HepG2 (cell line): ENCODE data around the gene BDH2. TPM values are rescaled to one million over a fixed set of nuclear protein-coding genes. Genes with fewer than 3 reads are reported as not detected.
A peak's percentile ranks its signal among the peaks of the same experiment; 100 is the strongest.

Source experiments
- CREM ChIP-seq, 2 experiments: sonication (generic) in 1 of 2; formaldehyde crosslinking in 1 of 2; IDR thresholded peaks; 2 replicates each; pipeline versions ENCODE4 v1.4.0 to v1.6.1; 2016 to 2020; ENCODE audit warnings: antibody characterized with exemption in 1 of 2, mild to moderate bottlenecking in 1 of 2, missing genetic modification reagents in 1 of 2
- DR1 ChIP-seq: sonication (generic); formaldehyde crosslinking; IDR thresholded peaks from 2 replicates; pipeline ENCODE4 v1.8.0; 2021; ENCODE audit warnings: mild to moderate bottlenecking, missing genetic modification reagents, inconsistent platforms
- FOSL1 ChIP-seq: sonication (generic); formaldehyde crosslinking; IDR thresholded peaks from 2 replicates; pipeline ENCODE4 v1.9.0; 2021; ENCODE audit warnings: missing genetic modification reagents, borderline replicate concordance
- GZF1 ChIP-seq: sonication (generic); formaldehyde crosslinking; IDR thresholded peaks from 2 replicates; pipeline ENCODE4 v1.5.1; 2020; ENCODE audit warnings: mild to moderate bottlenecking, missing genetic modification reagents
- HOXD1 ChIP-seq: sonication (generic); formaldehyde crosslinking; IDR thresholded peaks from 2 replicates; pipeline ENCODE4 v1.5.0; 2020; ENCODE audit warnings: missing genetic modification reagents
- IKZF4 ChIP-seq: sonication (generic); formaldehyde crosslinking; IDR thresholded peaks from 2 replicates; pipeline ENCODE4 v1.5.1; 2020; ENCODE audit warnings: borderline replicate concordance, mild to moderate bottlenecking, low read depth, missing genetic modification reagents; ENCODE audit errors: not compliant biosample characterization
- JUNB ChIP-seq: sonication (generic); formaldehyde crosslinking; IDR thresholded peaks from 2 replicates; pipeline ENCODE4 v1.8.0; 2022; ENCODE audit warnings: missing genetic modification reagents, mild to moderate bottlenecking, borderline replicate concordance
- MIER2 ChIP-seq: IDR thresholded peaks from 2 replicates; pipeline ENCODE4 v1.6.1; 2016; ENCODE audit warnings: missing biosample characterization, missing genetic modification reagents
- NFYB ChIP-seq: sonication (generic); formaldehyde crosslinking; IDR thresholded peaks from 2 replicates; pipeline ENCODE4 v1.4.0; 2020; ENCODE audit warnings: missing genetic modification reagents
- XBP1 ChIP-seq: sonication (generic); formaldehyde crosslinking; IDR thresholded peaks from 2 replicates; pipeline ENCODE4 v1.5.0; 2020; ENCODE audit warnings: missing genetic modification reagents
- ZBED4 ChIP-seq: sonication (generic); formaldehyde crosslinking; IDR thresholded peaks from 2 replicates; pipeline ENCODE4 v1.4.0; 2020; ENCODE audit warnings: missing genetic modification reagents, borderline replicate concordance
- ZNF12 ChIP-seq: sonication (generic); formaldehyde crosslinking; IDR thresholded peaks from 2 replicates; pipeline ENCODE4 v1.5.0; 2020; ENCODE audit warnings: missing genetic modification reagents
- ZNF460 ChIP-seq: sonication (generic); formaldehyde crosslinking; IDR thresholded peaks from 2 replicates; pipeline ENCODE4 v1.5.1; 2020; ENCODE audit warnings: missing genetic modification reagents, mild to moderate bottlenecking, borderline replicate concordance
- ZNF687 ChIP-seq: sonication (generic); formaldehyde crosslinking; IDR thresholded peaks from 2 replicates; pipeline ENCODE4 v1.5.1; 2020; ENCODE audit warnings: mild to moderate bottlenecking, missing genetic modification reagents, moderate library complexity
- ZNF703 ChIP-seq: sonication (generic); formaldehyde crosslinking; IDR thresholded peaks from 2 replicates; pipeline ENCODE4 v1.5.1; 2020; ENCODE audit warnings: missing genetic modification reagents, mild to moderate bottlenecking, moderate library complexity, borderline replicate concordance
- ZNF720 ChIP-seq: sonication (generic); formaldehyde crosslinking; IDR thresholded peaks from 2 replicates; pipeline ENCODE4 v1.4.0; 2020; ENCODE audit warnings: missing genetic modification reagents
- ZNF850 ChIP-seq: sonication (generic); formaldehyde crosslinking; conservative IDR thresholded peaks from 2 replicates; pipeline ENCODE4 v1.9.0; 2021; ENCODE audit warnings: mild to moderate bottlenecking, missing genetic modification reagents
- ZSCAN22 ChIP-seq: sonication (generic); formaldehyde crosslinking; IDR thresholded peaks from 2 replicates; pipeline ENCODE4 v1.4.0; 2020; ENCODE audit warnings: mild to moderate bottlenecking, missing genetic modification reagents
- polyA plus RNA-seq, 8 experiments: library from polyadenylated mRNA; depleted of rRNA in 3 of 8; stranded (reverse) in 7 of 8; unstranded in 1 of 8; fragments of >200 nt; fragmentation: Illumina TruSeq in 4 of 8; extraction: Trizol in 4 of 8; gene quantifications; 2 replicates each; pipeline versions ENCODE4 v1.2.1 to v1.2.3, GENCODE V29; 2011 to 2016; ENCODE audit warnings: low read depth in 4 of 8, missing spikeins in 1 of 8, mixed read lengths in 1 of 8; ENCODE audit not compliant: insufficient read depth in 1 of 8
- total RNA-seq, 5 experiments: library from RNA; depleted of rRNA; stranded (reverse); fragments of >200 nt; fragmentation: Illumina TruSeq; extraction: Trizol; gene quantifications; 2 replicates each; pipeline ENCODE4 v1.2.3, GENCODE V29; 2016; ENCODE audit warnings: low read depth in 1 of 5
- TF ChIP-seq, protein P1 (sequence below): sonication (generic); formaldehyde crosslinking; IDR thresholded peaks from 2 replicates; pipeline ENCODE4 v1.5.0; 2020; ENCODE audit warnings: mild to moderate bottlenecking, low read depth, missing genetic modification reagents, borderline replicate concordance
- TF ChIP-seq, protein P2 (sequence below): sonication (generic); formaldehyde crosslinking; IDR thresholded peaks from 2 replicates; pipeline ENCODE4 v1.8.0; 2022; ENCODE audit warnings: missing genetic modification reagents, mild to moderate bottlenecking, moderate library complexity, borderline replicate concordance

BDH2 gene
- total and polyA plus RNA-seq, 2 of the 13 experiments (the other 11 are each of a cell fraction or from before 2014, with no cell fraction given), result 34.8 to 46.2 TPM

DNA sequence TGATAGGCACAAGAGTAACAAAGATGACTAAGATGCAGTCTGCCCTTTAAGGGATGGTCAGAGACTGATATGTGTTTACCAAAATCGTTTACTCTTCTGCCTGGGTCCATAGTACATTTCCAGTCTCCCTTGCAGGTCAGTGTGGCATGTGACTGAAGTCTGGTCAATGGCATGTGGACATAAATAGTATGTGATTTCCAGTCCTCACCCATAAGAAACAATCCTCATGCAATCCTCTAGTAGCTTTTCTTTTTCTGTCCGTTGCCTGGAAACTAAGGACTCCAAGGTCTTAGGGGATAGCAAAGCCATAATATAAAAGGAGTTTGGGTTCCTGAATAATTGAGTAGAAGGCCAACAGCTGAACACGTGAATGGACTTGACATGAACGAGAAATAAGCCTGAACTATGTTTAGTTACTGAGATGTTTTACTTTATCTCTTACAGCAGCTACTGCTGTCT is 24.2 kb downstream of the BDH2 start (continued):
- TF ChIP-seq, protein P1, sequence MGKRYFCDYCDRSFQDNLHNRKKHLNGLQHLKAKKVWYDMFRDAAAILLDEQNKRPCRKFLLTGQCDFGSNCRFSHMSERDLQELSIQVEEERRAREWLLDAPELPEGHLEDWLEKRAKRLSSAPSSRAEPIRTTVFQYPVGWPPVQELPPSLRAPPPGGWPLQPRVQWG (CRISPR knock-in tag), result no peak
- TF ChIP-seq DR1 (no peak), ZNF703 (no peak), HOXD1 (0 out of 2 replicates have a peak, but pooled peaks have one; percentile 52), JUNB (CRISPR knock-in tag) (peak; percentile 52; the same call in 1 of the 2 replicates), CREM (IDR thresholded peaks at IDR 0.05) (peak; percentile 48), CREM (CRISPR knock-in tag; IDR thresholded peaks at IDR 0.05) (no peak), ZNF460 (no peak; the same call in 1 of the 2 replicates), IKZF4 (no peak), ZNF850 (no peak), ZNF12 (CRISPR knock-in tag) (peak; percentile 67), MIER2 (CRISPR knock-in tag) (peak; percentile 54; the same call in 1 of the 2 replicates), XBP1 (CRISPR knock-in tag) (no peak), GZF1 (CRISPR knock-in tag) (no peak), ZNF687 (no peak), ZSCAN22 (CRISPR knock-in tag) (no peak), NFYB (CRISPR knock-in tag) (no peak), ZNF720 (CRISPR knock-in tag) (no peak), FOSL1 (CRISPR knock-in tag) (peak; percentile 40; the same call in 1 of the 2 replicates), ZBED4 (CRISPR knock-in tag) (no peak)
- TF ChIP-seq, protein P2, sequence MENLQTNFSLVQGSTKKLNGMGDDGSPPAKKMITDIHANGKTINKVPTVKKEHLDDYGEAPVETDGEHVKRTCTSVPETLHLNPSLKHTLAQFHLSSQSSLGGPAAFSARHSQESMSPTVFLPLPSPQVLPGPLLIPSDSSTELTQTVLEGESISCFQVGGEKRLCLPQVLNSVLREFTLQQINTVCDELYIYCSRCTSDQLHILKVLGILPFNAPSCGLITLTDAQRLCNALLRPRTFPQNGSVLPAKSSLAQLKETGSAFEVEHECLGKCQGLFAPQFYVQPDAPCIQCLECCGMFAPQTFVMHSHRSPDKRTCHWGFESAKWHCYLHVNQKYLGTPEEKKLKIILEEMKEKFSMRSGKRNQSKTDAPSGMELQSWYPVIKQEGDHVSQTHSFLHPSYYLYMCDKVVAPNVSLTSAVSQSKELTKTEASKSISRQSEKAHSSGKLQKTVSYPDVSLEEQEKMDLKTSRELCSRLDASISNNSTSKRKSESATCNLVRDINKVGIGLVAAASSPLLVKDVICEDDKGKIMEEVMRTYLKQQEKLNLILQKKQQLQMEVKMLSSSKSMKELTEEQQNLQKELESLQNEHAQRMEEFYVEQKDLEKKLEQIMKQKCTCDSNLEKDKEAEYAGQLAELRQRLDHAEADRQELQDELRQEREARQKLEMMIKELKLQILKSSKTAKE, result peak; percentile 82
